GM13976 (cell line): ENCODE results near the gene IQCE.

Experiments used
- DNase-seq: peaks from one replicate; pipeline ENCODE4 v3.0.0; 2012; ENCODE audit warnings: low spot score
- in situ Hi-C: fragments of 300-500 bp; cut with MboI; formaldehyde crosslinking; loops from one replicate; pipeline ENCODE4 v1.12.0; 2022; ENCODE audit warnings: low sequenced_read_pairs, mixed read lengths, inconsistent platforms; ENCODE audit not compliant: unreplicated experiment
- TF ChIP-seq, protein P1 (sequence below): IDR thresholded peaks from 2 replicates; pipeline ENCODE4 v1.5.1; 2012; ENCODE audit warnings: borderline replicate concordance, mild to moderate bottlenecking; ENCODE audit not compliant: insufficient read depth; ENCODE audit errors: extremely low read depth, missing control alignments, control extremely low read depth

Gene IQCE

GRCh38 chr7:2651847-2652735 is 93.3 kb downstream of the IQCE start:
- DNase-seq: no peak
- in situ Hi-C loops: no loop called here
- TF ChIP-seq, protein P1, sequence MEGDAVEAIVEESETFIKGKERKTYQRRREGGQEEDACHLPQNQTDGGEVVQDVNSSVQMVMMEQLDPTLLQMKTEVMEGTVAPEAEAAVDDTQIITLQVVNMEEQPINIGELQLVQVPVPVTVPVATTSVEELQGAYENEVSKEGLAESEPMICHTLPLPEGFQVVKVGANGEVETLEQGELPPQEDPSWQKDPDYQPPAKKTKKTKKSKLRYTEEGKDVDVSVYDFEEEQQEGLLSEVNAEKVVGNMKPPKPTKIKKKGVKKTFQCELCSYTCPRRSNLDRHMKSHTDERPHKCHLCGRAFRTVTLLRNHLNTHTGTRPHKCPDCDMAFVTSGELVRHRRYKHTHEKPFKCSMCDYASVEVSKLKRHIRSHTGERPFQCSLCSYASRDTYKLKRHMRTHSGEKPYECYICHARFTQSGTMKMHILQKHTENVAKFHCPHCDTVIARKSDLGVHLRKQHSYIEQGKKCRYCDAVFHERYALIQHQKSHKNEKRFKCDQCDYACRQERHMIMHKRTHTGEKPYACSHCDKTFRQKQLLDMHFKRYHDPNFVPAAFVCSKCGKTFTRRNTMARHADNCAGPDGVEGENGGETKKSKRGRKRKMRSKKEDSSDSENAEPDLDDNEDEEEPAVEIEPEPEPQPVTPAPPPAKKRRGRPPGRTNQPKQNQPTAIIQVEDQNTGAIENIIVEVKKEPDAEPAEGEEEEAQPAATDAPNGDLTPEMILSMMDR: no peak

DNA sequence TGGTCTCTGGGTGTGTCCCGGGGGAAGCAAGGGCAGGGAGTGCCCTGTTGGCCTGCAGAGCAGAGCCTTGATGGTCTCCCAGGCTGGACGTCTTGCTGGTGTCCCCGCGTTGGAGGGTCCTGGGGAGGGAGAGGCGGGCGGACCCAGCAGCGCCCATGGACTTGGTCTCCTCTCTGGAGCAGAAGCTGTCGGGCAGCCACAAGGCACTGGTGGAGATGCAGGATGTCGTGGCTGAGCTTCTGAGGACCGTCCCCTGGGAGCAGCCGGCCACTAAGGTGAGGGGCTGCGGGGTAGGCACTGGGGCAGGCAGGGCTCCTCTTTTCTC is 93.9 kb downstream of the IQCE start:
- DNase-seq: no peak

GRCh38 chr7:2654059-2654458 is 95.3 kb downstream of the IQCE start:
- TF ChIP-seq, protein P1: no peak
- in situ Hi-C loops: no loop called here
- DNase-seq: no peak

More for the DNA sequence above, 93.9 kb downstream of the IQCE start:
- TF ChIP-seq, protein P1: no peak
- in situ Hi-C loops: no loop called here

GRCh38 chr7:2655870-2656614 is 97.3 kb downstream of the IQCE start:
- TF ChIP-seq, protein P1: no peak
- no peak for DNase-seq
- in situ Hi-C loops: no loop called here

GRCh38 chr7:2657208-2657607 is 98.4 kb downstream of the IQCE start:
- in situ Hi-C loops: no loop called here
- no peak for DNase-seq
- TF ChIP-seq, protein P1: no peak

- in situ Hi-C loops: no loop called here
- TF ChIP-seq, protein P1: no peak
- no peak for DNase-seq
Measured at GRCh38 chr7:2657920-2658671, 99.3 kb downstream of the IQCE start.
